Keratinocyte (primary cell): ENCODE results near the gene KCNN3.

Source experiments
- CTCF ChIP-seq, 3 experiments: IDR thresholded peaks in 1 of 3; conservative IDR thresholded peaks in 1 of 3; optimal IDR thresholded peaks in 1 of 3; 2 replicates in 2 of 3; 3 replicates in 1 of 3; pipeline versions ENCODE3 to v1.5.1; 2011; ENCODE audit warnings: low read length in 3 of 3, mild to moderate bottlenecking in 3 of 3, moderate library complexity in 2 of 3, control low read depth in 1 of 3, inconsistent platforms in 1 of 3; ENCODE audit not compliant: insufficient read depth in 2 of 3; ENCODE audit errors: extremely low read depth in 1 of 3
- EZH2 ChIP-seq: IDR thresholded peaks from one replicate; pipeline ENCODE4 v1.6.1; 2012; ENCODE audit warnings: inconsistent platforms, mild to moderate bottlenecking, low read length, moderate library complexity

GRCh38 chr1:154793685-154794084 is 76.4 kb downstream of the KCNN3 start:
- TF ChIP-seq CTCF (optimal IDR thresholded peaks at IDR 0.05 in 1 of 3, IDR thresholded peaks at IDR 0.05 in 1 of 3, conservative IDR thresholded peaks at IDR 0.05 in 1 of 3; ENCODE audit: extremely low read depth in 1 of 3, insufficient read depth in 2 of 3, low read length in 3 of 3), result no peak
- TF ChIP-seq EZH2, result no peak
